ENCODE data around the gene ARFGEF2.

GRCh38 chr20:48951646-48952045, 30.1 kb downstream of the ARFGEF2 start:
- TF ChIP-seq ZNF274 (IDR thresholded peaks at IDR 0.05; ENCODE audit: low read depth, low read length), result no peak
- TF ChIP-seq YY1 (IDR thresholded peaks at IDR 0.05; ENCODE audit: insufficient read depth, insufficient read length), result no peak
- TF ChIP-seq SUZ12 (IDR thresholded peaks at IDR 0.05; ENCODE audit: extremely low read depth, insufficient read depth, insufficient read length), result no peak
